NCI-H1092 (cell line): ENCODE data around the gene HEBP2.
"Not testable (repeated sequence)": the region's sequence is repeated elsewhere in the genome, so short reads cannot be mapped to it uniquely, and the experiment has no call there.

Experiments used
- DNase-seq: peaks from one replicate; lab custom pipeline; 2025; lab: John Stamatoyannopoulos, UW

HEBP2 gene

GRCh38 chr6:138424004-138424904 lies 20.2 kb downstream of the HEBP2 start:
- DNase-seq = no peak

GRCh38 chr6:138425256-138425655 lies 21.2 kb downstream of the HEBP2 start:
- DNase-seq = not testable (repeated sequence)

GRCh38 chr6:138426500-138427123 lies 22.6 kb downstream of the HEBP2 start:
- DNase-seq = no peak

GRCh38 chr6:138427701-138428100 lies 23.7 kb downstream of the HEBP2 start:
- no peak for DNase-seq

- DNase-seq = peak; percentile 23
These were observed 25.0 kb downstream of the HEBP2 start for GRCh38 chr6:138428944-138429598.

- DNase-seq = no peak
These were observed 25.7 kb downstream of the HEBP2 start for GRCh38 chr6:138429761-138430160.

- DNase-seq = no peak
These were observed 26.5 kb downstream of the HEBP2 start for GRCh38 chr6:138430361-138431145.

GRCh38 chr6:138431256-138432062 lies 27.4 kb downstream of the HEBP2 start:
- DNase-seq = no peak

GRCh38 chr6:138432063-138432356 lies 28.0 kb downstream of the HEBP2 start:
- no peak for DNase-seq

GRCh38 chr6:138434096-138434495 lies 30.1 kb downstream of the HEBP2 start:
- no peak for DNase-seq

- no peak for DNase-seq
These were observed 30.9 kb downstream of the HEBP2 start for GRCh38 chr6:138434925-138435324.

- DNase-seq = no peak
These were observed 35.5 kb downstream of the HEBP2 start for GRCh38 chr6:138439546-138439945.

GRCh38 chr6:138440296-138440695 lies 36.3 kb downstream of the HEBP2 start:
- no peak for DNase-seq

GRCh38 chr6:138440758-138441357 lies 36.8 kb downstream of the HEBP2 start:
- DNase-seq = no peak

- no peak for DNase-seq
These were observed 37.9 kb downstream of the HEBP2 start for GRCh38 chr6:138441965-138442364.

GRCh38 chr6:138442663-138443062 lies 38.6 kb downstream of the HEBP2 start:
- DNase-seq = no peak

- no peak for DNase-seq
These were observed 40.0 kb downstream of the HEBP2 start for GRCh38 chr6:138443979-138444378.

GRCh38 chr6:138446821-138447220 lies 42.8 kb downstream of the HEBP2 start:
- no peak for DNase-seq

GRCh38 chr6:138450445-138450844 lies 46.4 kb downstream of the HEBP2 start:
- no peak for DNase-seq

GRCh38 chr6:138451043-138451442 lies 47.0 kb downstream of the HEBP2 start:
- no peak for DNase-seq
